SIG-M5 treated with dmso at 0.1 percent for 504 hours (cell line): ENCODE measurements around the gene NHS.

Source experiments
- DNase-seq: peaks from one replicate; lab custom pipeline; 2025; ENCODE audit not compliant: unreplicated experiment; lab: John Stamatoyannopoulos, UW

NHS gene

GRCh38 chrX:17713288-17713687 lies 338.3 kb downstream of the NHS start:
- DNase-seq: no peak

GRCh38 chrX:17718649-17719165 lies 343.7 kb downstream of the NHS start:
- no peak for DNase-seq

- no peak for DNase-seq
Observed at GRCh38 chrX:17719711-17720110, 344.7 kb downstream of the NHS start.

- DNase-seq: no peak
Observed at GRCh38 chrX:17721715-17722114, 346.7 kb downstream of the NHS start.

GRCh38 chrX:17725181-17725580 lies 350.2 kb downstream of the NHS start:
- DNase-seq: no peak

- no peak for DNase-seq
Observed at GRCh38 chrX:17732138-17732783, 357.3 kb downstream of the NHS start.

- no peak for DNase-seq
Observed at GRCh38 chrX:17735406-17735805, 360.4 kb downstream of the NHS start.

GRCh38 chrX:17736478-17736855 lies 361.5 kb downstream of the NHS start:
- no peak for DNase-seq

- DNase-seq: peak; percentile 47
Observed at GRCh38 chrX:17736856-17737709, 362.1 kb downstream of the NHS start, which contains the start of gene SCML1. Gene SCML1 (plus strand): TSS chrX:17737493. CDS start chrX:17744187, 6,694 bp downstream.

- DNase-seq: no peak
Observed at GRCh38 chrX:17737710-17737985, 362.6 kb downstream of the NHS start.

GRCh38 chrX:17737986-17738713 lies 363.1 kb downstream of the NHS start:
- DNase-seq: no peak

GRCh38 chrX:17738737-17739535 lies 363.9 kb downstream of the NHS start:
- no peak for DNase-seq

GRCh38 chrX:17740137-17741122 lies 365.4 kb downstream of the NHS start:
- no peak for DNase-seq

GRCh38 chrX:17741123-17741511 lies 366.1 kb downstream of the NHS start:
- no peak for DNase-seq

- DNase-seq: no peak
Observed at GRCh38 chrX:17743913-17744312, 368.9 kb downstream of the NHS start.

GRCh38 chrX:17744896-17745523 lies 370.0 kb downstream of the NHS start:
- no peak for DNase-seq

GRCh38 chrX:17747692-17748091 lies 372.7 kb downstream of the NHS start:
- no peak for DNase-seq

GRCh38 chrX:17748684-17749083 lies 373.7 kb downstream of the NHS start:
- no peak for DNase-seq

GRCh38 chrX:17750436-17750835 lies 375.4 kb downstream of the NHS start:
- no peak for DNase-seq
